Progenitor cell of endocrine pancreas (in vitro differentiated cells): Measurements from ENCODE around the gene CCDC13. TPM values are rescaled to one million over a fixed set of nuclear protein-coding genes. Genes with fewer than 3 reads are reported as not detected.

Source experiments
- DNase-seq: peaks from one replicate; pipeline ENCODE4 v3.0.0; 2021; ENCODE audit warnings: low spot score; ENCODE audit not compliant: unreplicated experiment
- H3K27ac Mint-ChIP-seq: 2 replicates; pipeline ENCODE4 v1.8.0; 2021; ENCODE audit warnings: mild to moderate bottlenecking, moderate library complexity, mixed read lengths
- H3K27me3 Mint-ChIP-seq: 2 replicates; pipeline ENCODE4 v1.8.0; 2021; ENCODE audit warnings: mixed read lengths
- H3K36me3 Mint-ChIP-seq: 2 replicates; pipeline ENCODE4 v1.8.0; 2022; ENCODE audit warnings: mixed read lengths; ENCODE audit not compliant: insufficient read depth
- H3K4me1 Mint-ChIP-seq: 2 replicates; pipeline ENCODE4 v1.8.0; 2021; ENCODE audit warnings: low read depth, mixed read lengths
- H3K4me3 Mint-ChIP-seq: 2 replicates; pipeline ENCODE4 v1.8.0; 2021; ENCODE audit warnings: low read depth, mild to moderate bottlenecking, moderate library complexity, mixed read lengths
- H3K9me3 Mint-ChIP-seq: 2 replicates; pipeline ENCODE4 v1.8.0; 2021; ENCODE audit warnings: low read depth, mixed read lengths
- total RNA-seq: library from RNA; stranded (reverse); gene quantifications from 2 replicates; pipeline ENCODE4 v1.2.1, GENCODE V29; 2021
- TF ChIP-seq, protein P1 (sequence below): fragments of 200-600 bp; sonication (generic); IDR thresholded peaks from one replicate; pipeline ENCODE4 v1.5.0; 2021; ENCODE audit warnings: antibody characterized with exemption, mild to moderate bottlenecking; ENCODE audit not compliant: unreplicated experiment

Gene CCDC13
- total RNA-seq, 1 donor from 2014 or later: 2.3 TPM

GRCh38 chr3:42764561-42765295 lies 8.3 kb downstream of the CCDC13 start:
- Mint-ChIP-seq H3K36me3 (no peaks in the 10 kb centered on the region), H3K27ac (no peak overlapping the region), H3K9me3 (no peaks in the 10 kb centered on the region), H3K27me3 (no peaks in the 10 kb centered on the region), H3K4me3 (no peak overlapping the region), H3K4me1 (peaks cover 2% of the 10 kb centered on the region)
- TF ChIP-seq, protein P1, sequence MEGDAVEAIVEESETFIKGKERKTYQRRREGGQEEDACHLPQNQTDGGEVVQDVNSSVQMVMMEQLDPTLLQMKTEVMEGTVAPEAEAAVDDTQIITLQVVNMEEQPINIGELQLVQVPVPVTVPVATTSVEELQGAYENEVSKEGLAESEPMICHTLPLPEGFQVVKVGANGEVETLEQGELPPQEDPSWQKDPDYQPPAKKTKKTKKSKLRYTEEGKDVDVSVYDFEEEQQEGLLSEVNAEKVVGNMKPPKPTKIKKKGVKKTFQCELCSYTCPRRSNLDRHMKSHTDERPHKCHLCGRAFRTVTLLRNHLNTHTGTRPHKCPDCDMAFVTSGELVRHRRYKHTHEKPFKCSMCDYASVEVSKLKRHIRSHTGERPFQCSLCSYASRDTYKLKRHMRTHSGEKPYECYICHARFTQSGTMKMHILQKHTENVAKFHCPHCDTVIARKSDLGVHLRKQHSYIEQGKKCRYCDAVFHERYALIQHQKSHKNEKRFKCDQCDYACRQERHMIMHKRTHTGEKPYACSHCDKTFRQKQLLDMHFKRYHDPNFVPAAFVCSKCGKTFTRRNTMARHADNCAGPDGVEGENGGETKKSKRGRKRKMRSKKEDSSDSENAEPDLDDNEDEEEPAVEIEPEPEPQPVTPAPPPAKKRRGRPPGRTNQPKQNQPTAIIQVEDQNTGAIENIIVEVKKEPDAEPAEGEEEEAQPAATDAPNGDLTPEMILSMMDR: no peak
- DNase-seq: no peak

GRCh38 chr3:42764115-42764514 lies 8.9 kb downstream of the CCDC13 start:
- TF ChIP-seq, protein P1: no peak
- no peaks in the 10 kb centered on the region for H3K27me3 Mint-ChIP-seq
- DNase-seq: no peak
- H3K4me3 Mint-ChIP-seq: no peak overlapping the region
- H3K36me3 Mint-ChIP-seq: no peaks in the 10 kb centered on the region
- H3K27ac Mint-ChIP-seq: no peak overlapping the region
- no peaks in the 10 kb centered on the region for H3K9me3 Mint-ChIP-seq
- H3K4me1 Mint-ChIP-seq: peaks cover 2% of the 10 kb centered on the region

DNA sequence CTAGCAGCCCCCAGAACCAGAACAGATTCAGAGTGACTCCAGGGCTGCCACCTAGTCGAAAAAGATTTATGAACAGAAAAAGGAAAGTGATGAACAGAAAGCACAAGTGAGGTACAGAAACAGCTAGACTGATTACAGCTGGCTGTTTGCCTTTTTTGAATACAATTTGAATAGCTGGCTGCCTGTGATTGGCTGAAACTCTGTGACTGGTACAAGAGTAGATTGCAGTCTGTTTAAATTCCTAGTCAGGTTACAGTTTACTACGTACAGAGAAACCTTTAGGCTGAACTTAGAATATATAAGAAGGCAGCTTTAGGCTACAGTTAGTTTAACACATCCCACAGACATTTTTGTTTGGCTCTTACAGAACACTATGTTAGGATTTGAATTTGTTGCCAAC lies 10.0 kb downstream of the CCDC13 start:
- Mint-ChIP-seq H3K9me3 (no peaks in the 10 kb centered on the region), H3K4me3 (no peak overlapping the region), H3K4me1 (peaks cover 2% of the 10 kb centered on the region), H3K27me3 (no peaks in the 10 kb centered on the region), H3K36me3 (no peaks in the 10 kb centered on the region), H3K27ac (no peak overlapping the region)
- no peak for DNase-seq
- TF ChIP-seq, protein P1: no peak

DNA sequence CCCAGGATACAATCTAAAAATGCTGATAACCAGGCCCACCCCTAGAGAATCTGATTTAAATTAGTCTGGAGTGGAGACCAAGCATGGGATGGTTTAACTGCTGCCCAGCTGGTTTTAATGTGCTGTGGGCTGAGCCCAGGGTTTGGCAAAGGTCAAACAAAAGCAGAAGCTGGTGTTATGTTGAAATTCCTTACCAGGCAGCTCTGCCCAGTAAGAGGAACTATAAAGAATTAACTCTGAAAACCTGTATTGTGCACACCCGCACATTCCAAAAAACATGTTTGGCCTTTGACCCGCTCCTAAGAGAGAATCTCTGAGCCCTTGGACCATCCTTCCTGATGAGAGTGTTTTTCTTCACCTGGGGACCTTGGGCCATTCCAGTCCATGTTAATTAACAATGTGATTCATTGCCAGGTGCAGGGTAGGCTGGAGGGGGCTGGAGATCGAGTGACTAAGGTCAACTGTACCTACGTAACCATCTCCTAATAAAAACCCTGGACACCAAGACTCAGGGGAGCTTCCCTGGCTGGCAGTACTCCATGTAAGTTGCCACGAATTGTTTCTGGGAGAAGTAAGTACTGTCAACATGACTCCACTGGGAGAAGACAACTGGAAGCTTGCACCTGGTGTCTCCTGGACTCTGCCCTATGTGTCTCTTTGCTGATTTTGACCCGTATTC lies 10.9 kb downstream of the CCDC13 start:
- Mint-ChIP-seq H3K9me3 (no peaks in the 10 kb centered on the region), H3K27me3 (no peaks in the 10 kb centered on the region), H3K27ac (peak overlapping the region; percentile 15), H3K4me3 (no peak overlapping the region), H3K36me3 (no peaks in the 10 kb centered on the region), H3K4me1 (peaks cover 2% of the 10 kb centered on the region)
- TF ChIP-seq, protein P1: no peak
- no peak for DNase-seq

DNA sequence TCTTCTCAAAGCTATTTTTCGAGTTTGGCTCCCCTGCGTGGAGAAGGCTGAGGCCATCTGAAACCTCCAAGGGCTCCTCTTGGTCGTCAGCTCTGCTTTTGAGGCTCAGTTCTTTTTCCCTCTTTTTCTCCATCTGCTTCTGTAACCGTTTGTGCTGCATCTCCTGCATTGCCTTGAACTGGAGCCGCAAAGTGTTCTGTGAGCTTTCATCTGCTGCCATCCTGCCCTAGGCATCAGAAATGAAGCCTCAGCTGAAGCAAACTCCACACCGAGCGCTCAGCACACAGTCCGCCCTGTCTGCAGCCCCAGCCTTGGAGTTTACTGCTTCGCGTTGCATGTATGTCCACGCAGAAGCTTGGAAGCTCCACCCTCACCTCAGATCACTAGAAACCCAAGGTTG lies 14.9 kb downstream of the CCDC13 start:
- no peak for DNase-seq
- no peaks in the 10 kb centered on the region for H3K27me3 Mint-ChIP-seq
- TF ChIP-seq, protein P1: no peak
- no peaks in the 10 kb centered on the region for H3K4me1 Mint-ChIP-seq
- no peak overlapping the region for H3K4me3 Mint-ChIP-seq
- H3K9me3 Mint-ChIP-seq: no peaks in the 10 kb centered on the region
- H3K36me3 Mint-ChIP-seq: no peaks in the 10 kb centered on the region
- no peak overlapping the region for H3K27ac Mint-ChIP-seq
